Smooth muscle cell (in vitro differentiated cells): ENCODE results near the gene SLC9A9. TPM values are rescaled to one million over a fixed set of nuclear protein-coding genes. Genes with fewer than 3 reads are reported as not detected.

Experiments used
- DNase-seq: peaks from one replicate; lab custom pipeline; 2025; ENCODE audit not compliant: unreplicated experiment; lab: John Stamatoyannopoulos, UW
- H2AFZ ChIP-seq: fragments of 200-600 bp; sonication (generic); 2 replicates; pipeline ENCODE4 v1.6.0; 2016; ENCODE audit warnings: antibody characterized with exemption, low read depth, mild to moderate bottlenecking
- H3F3A ChIP-seq: fragments of 200-600 bp; sonication (generic); 2 replicates; pipeline ENCODE4 v1.6.0; 2017; ENCODE audit warnings: antibody characterized with exemption, low read depth
- H3K27ac ChIP-seq: fragments of 200-600 bp; sonication (generic); 2 replicates; pipeline ENCODE4 v1.5.1; 2016; ENCODE audit warnings: low read depth, mild to moderate bottlenecking
- H3K27me3 ChIP-seq: fragments of 200-600 bp; sonication (generic); 2 replicates; pipeline ENCODE4 v1.6.1; 2016; ENCODE audit warnings: low read depth, mild to moderate bottlenecking
- H3K36me3 ChIP-seq: fragments of 200-600 bp; sonication (generic); 2 replicates; pipeline ENCODE4 v1.5.1; 2016; ENCODE audit warnings: low read depth
- H3K4me1 ChIP-seq: fragments of 200-600 bp; sonication (generic); 2 replicates; pipeline ENCODE4 v1.5.1; 2016; ENCODE audit warnings: low read depth
- H3K4me2 ChIP-seq: fragments of 200-600 bp; sonication (generic); 2 replicates; pipeline ENCODE4 v1.6.0; 2016; ENCODE audit warnings: mild to moderate bottlenecking
- H3K4me3 ChIP-seq: fragments of 200-600 bp; sonication (generic); 2 replicates; pipeline ENCODE4 v1.5.1; 2016; ENCODE audit warnings: mild to moderate bottlenecking
- H3K79me2 ChIP-seq: fragments of 200-600 bp; sonication (generic); 2 replicates; pipeline ENCODE4 v1.6.0; 2016; ENCODE audit warnings: low read depth, mild to moderate bottlenecking
- H3K9ac ChIP-seq: fragments of 200-600 bp; sonication (generic); 2 replicates; pipeline ENCODE4 v1.6.0; 2016; ENCODE audit warnings: low read depth
- H3K9me3 ChIP-seq: fragments of 200-600 bp; sonication (generic); replicated peaks from 2 replicates; pipeline ENCODE4 v1.5.1; 2016; ENCODE audit warnings: low read depth
- H4K20me1 ChIP-seq: fragments of 200-600 bp; sonication (generic); 2 replicates; pipeline ENCODE4 v1.6.0; 2016; ENCODE audit warnings: low read depth
- WGBS: methylation state at CpG from one replicate; pipeline ENCODE4 v1.1.7; 2016; ENCODE audit warnings: low lambda C conversion rate; 5-methylcytosine and 5-hydroxymethylcytosine counted together
- polyA plus RNA-seq: library from polyadenylated mRNA; unstranded; fragments of >200 nt; fragmentation: Nextera tagmentation; extraction: Ambion mirVana; gene quantifications from 2 replicates; pipeline ENCODE4 v1.2.1, GENCODE V29; 2016
- total RNA-seq: library from RNA; depleted of rRNA; stranded (reverse); fragments of >200 nt; gene quantifications from 2 replicates; pipeline ENCODE4 v1.2.3, GENCODE V29; 2014
- TF ChIP-seq, protein P1 (sequence below): fragments of 200-600 bp; sonication (generic); IDR thresholded peaks from 2 replicates; pipeline ENCODE4 v1.5.1; 2017; ENCODE audit warnings: borderline replicate concordance, mild to moderate bottlenecking, antibody characterized with exemption; ENCODE audit not compliant: insufficient read depth, poor library complexity, severe bottlenecking

The SLC9A9 gene
- total and polyA plus RNA-seq, 2 experiments from 2014 or later: 4.0 to 8.9 TPM

GRCh38 chr3:143465666-143466065 is 382.6 kb downstream of the SLC9A9 start:
- Histone ChIP-seq H3K27me3 (no peaks in the 10 kb centered on the region), H3K4me2 (no peak overlapping the region), H3K4me3 (no peak overlapping the region), H3K9me3 (no peaks in the 10 kb centered on the region), H3K4me1 (no peaks in the 10 kb centered on the region), H2AFZ (no peak overlapping the region), H3K79me2 (no peaks in the 10 kb centered on the region), H3F3A (no peaks in the 10 kb centered on the region), H3K27ac (no peak overlapping the region), H3K9ac (no peak overlapping the region), H3K36me3 (no peaks in the 10 kb centered on the region), H4K20me1 (no peaks in the 10 kb centered on the region)
- no peak for DNase-seq
- 82% methylated on average over 1 of the region's 1 CpG for whole genome bisulfite sequencing
- TF ChIP-seq, protein P1, sequence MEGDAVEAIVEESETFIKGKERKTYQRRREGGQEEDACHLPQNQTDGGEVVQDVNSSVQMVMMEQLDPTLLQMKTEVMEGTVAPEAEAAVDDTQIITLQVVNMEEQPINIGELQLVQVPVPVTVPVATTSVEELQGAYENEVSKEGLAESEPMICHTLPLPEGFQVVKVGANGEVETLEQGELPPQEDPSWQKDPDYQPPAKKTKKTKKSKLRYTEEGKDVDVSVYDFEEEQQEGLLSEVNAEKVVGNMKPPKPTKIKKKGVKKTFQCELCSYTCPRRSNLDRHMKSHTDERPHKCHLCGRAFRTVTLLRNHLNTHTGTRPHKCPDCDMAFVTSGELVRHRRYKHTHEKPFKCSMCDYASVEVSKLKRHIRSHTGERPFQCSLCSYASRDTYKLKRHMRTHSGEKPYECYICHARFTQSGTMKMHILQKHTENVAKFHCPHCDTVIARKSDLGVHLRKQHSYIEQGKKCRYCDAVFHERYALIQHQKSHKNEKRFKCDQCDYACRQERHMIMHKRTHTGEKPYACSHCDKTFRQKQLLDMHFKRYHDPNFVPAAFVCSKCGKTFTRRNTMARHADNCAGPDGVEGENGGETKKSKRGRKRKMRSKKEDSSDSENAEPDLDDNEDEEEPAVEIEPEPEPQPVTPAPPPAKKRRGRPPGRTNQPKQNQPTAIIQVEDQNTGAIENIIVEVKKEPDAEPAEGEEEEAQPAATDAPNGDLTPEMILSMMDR: no peak

DNA sequence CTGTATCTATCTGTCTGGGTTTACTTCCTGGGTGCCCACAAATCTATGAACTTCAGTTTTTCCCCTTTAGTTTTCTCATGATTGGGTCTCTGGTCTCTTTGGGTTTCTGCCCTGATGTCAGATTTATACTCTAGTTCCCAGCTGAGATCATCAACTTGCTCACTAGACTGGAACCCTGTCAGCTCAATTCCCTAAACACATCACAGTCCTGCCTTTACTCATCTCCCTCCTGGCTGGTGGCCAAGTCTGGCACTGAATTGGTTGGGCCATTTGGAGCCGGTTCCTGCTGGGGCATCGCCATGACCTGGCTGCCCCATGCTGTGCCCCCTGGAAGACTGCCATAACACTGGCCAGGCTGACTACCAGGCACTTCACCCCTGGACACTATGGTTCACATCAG is 383.4 kb downstream of the SLC9A9 start:
- TF ChIP-seq, protein P1: no peak
- WGBS: 94% methylated on average over 2 of the region's 2 CpGs
- no peak for DNase-seq

DNA sequence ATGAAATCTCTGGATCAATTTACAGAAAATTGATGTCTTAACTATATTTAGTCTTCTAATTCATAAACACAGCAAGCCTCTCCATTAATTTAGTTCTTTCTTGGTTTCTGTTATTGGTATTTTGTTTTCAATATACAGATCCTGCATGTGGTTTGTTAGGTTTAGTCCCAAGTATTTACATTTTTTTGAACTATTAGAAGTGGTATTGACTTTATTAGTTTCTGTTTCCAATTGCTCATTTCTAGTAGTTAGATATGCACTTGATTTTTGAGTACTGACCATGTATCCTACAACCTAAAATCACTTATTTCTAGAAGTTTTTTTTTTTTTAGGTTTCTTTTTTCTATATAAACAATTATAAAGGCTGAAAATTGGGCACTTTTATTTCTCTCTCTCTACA is 392.8 kb downstream of the SLC9A9 start:
- Histone ChIP-seq H3K9ac (no peak overlapping the region), H3K4me2 (no peak overlapping the region), H3F3A (no peaks in the 10 kb centered on the region), H3K4me3 (no peak overlapping the region), H3K4me1 (no peaks in the 10 kb centered on the region), H3K27me3 (no peaks in the 10 kb centered on the region), H3K79me2 (no peaks in the 10 kb centered on the region), H3K27ac (no peak overlapping the region), H2AFZ (no peak overlapping the region), H3K9me3 (no peaks in the 10 kb centered on the region), H3K36me3 (no peaks in the 10 kb centered on the region), H4K20me1 (no peaks in the 10 kb centered on the region)
- TF ChIP-seq, protein P1: no peak
- no peak for DNase-seq

More for the DNA sequence above, 383.4 kb downstream of the SLC9A9 start:
- Histone ChIP-seq H3K27me3 (no peaks in the 10 kb centered on the region), H3F3A (no peaks in the 10 kb centered on the region), H3K27ac (no peak overlapping the region), H3K4me1 (no peaks in the 10 kb centered on the region), H4K20me1 (no peaks in the 10 kb centered on the region), H2AFZ (no peak overlapping the region), H3K79me2 (no peaks in the 10 kb centered on the region), H3K9me3 (no peaks in the 10 kb centered on the region), H3K9ac (no peak overlapping the region), H3K36me3 (no peaks in the 10 kb centered on the region), H3K4me3 (no peak overlapping the region), H3K4me2 (no peak overlapping the region)

DNA sequence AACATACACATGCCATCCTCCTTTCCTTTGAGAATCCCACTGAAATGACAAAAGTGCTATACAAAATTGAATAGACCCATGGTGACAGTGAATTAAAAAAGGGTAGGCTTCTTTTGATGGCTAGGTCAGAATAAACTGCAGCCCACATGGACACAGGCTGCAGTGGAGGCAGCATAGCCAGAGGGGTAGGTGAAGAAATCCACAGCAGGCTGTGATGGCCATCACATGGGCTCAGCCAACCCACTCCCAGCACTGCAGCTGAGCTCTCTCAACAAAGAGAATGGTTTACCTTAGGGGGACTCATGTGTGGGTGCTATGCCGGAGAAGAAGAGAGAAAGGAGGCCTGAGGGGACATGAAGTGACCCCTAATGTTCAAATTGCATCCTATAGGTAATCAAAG is 397.6 kb downstream of the SLC9A9 start:
- Histone ChIP-seq H4K20me1 (no peaks in the 10 kb centered on the region), H2AFZ (no peak overlapping the region), H3K27ac (no peak overlapping the region), H3K4me1 (no peaks in the 10 kb centered on the region), H3K36me3 (no peaks in the 10 kb centered on the region), H3K4me3 (no peak overlapping the region), H3F3A (no peaks in the 10 kb centered on the region), H3K9me3 (no peaks in the 10 kb centered on the region), H3K9ac (no peak overlapping the region), H3K4me2 (no peak overlapping the region), H3K79me2 (no peaks in the 10 kb centered on the region), H3K27me3 (no peaks in the 10 kb centered on the region)
- TF ChIP-seq, protein P1: no peak
- no peak for DNase-seq
- WGBS: 100% methylated on average over 1 of the region's 1 CpG
